ENCODE results near the gene SEMG2.

The SEMG2 gene

GRCh38 chr20:45248609-45249008 lies 27.4 kb downstream of the SEMG2 start:
- no peak for TF ChIP-seq JUND (IDR thresholded peaks at IDR 0.05; ENCODE audit: low read depth)

GRCh38 chr20:45251884-45252560 lies 30.8 kb downstream of the SEMG2 start:
- in situ Hi-C loops (cut with HindIII; ENCODE audit: low pct_unique_long_range_greater_than_20kb, low sequenced_read_pairs): no loop called here
- DNase-seq (ENCODE audit: low read depth in 1 of 2, low spot score in 1 of 2): no peak
- TF ChIP-seq JUND (IDR thresholded peaks at IDR 0.05; ENCODE audit: low read depth): no peak

More at GRCh38 chr20:45248609-45249008, 27.4 kb downstream of the SEMG2 start:
- in situ Hi-C loops (cut with HindIII; ENCODE audit: low pct_unique_long_range_greater_than_20kb, low sequenced_read_pairs): no loop called here
- DNase-seq (ENCODE audit: low read depth in 1 of 2, low spot score in 1 of 2): no peak

- no peak for DNase-seq (ENCODE audit: low read depth in 1 of 2, low spot score in 1 of 2)
- in situ Hi-C loops (cut with HindIII; ENCODE audit: low pct_unique_long_range_greater_than_20kb, low sequenced_read_pairs): no loop called here
- no peak for TF ChIP-seq JUND (IDR thresholded peaks at IDR 0.05; ENCODE audit: low read depth)
Measured at GRCh38 chr20:45253261-45253660, 32.1 kb downstream of the SEMG2 start.

- in situ Hi-C loops (cut with HindIII; ENCODE audit: low pct_unique_long_range_greater_than_20kb, low sequenced_read_pairs): no loop called here
- TF ChIP-seq JUND (IDR thresholded peaks at IDR 0.05; ENCODE audit: low read depth): no peak
- DNase-seq (ENCODE audit: low read depth in 1 of 2, low spot score in 1 of 2): peak in 1 of 2 experiments; percentile 56
Measured at GRCh38 chr20:45254383-45255262, 33.5 kb downstream of the SEMG2 start, which contains the start of gene SLPI. SLPI (minus strand) TSS chr20:45254564; CDS start chr20:45254543, 21 bp downstream.

GRCh38 chr20:45257161-45257560 lies 36.0 kb downstream of the SEMG2 start:
- TF ChIP-seq JUND (IDR thresholded peaks at IDR 0.05; ENCODE audit: low read depth): no peak

GRCh38 chr20:45257711-45258110 lies 36.5 kb downstream of the SEMG2 start:
- in situ Hi-C loops (cut with HindIII; ENCODE audit: low pct_unique_long_range_greater_than_20kb, low sequenced_read_pairs): no loop called here

More at GRCh38 chr20:45257161-45257560, 36.0 kb downstream of the SEMG2 start:
- no peak for DNase-seq (ENCODE audit: low read depth in 1 of 2, low spot score in 1 of 2)
- in situ Hi-C loops (cut with HindIII; ENCODE audit: low pct_unique_long_range_greater_than_20kb, low sequenced_read_pairs): no loop called here

GRCh38 chr20:45258259-45258658 lies 37.1 kb downstream of the SEMG2 start:
- in situ Hi-C loops (cut with HindIII; ENCODE audit: low pct_unique_long_range_greater_than_20kb, low sequenced_read_pairs): no loop called here
- no peak for TF ChIP-seq JUND (IDR thresholded peaks at IDR 0.05; ENCODE audit: low read depth)
- DNase-seq (ENCODE audit: low read depth in 1 of 2, low spot score in 1 of 2): no peak

More at GRCh38 chr20:45257711-45258110, 36.5 kb downstream of the SEMG2 start:
- TF ChIP-seq JUND (IDR thresholded peaks at IDR 0.05; ENCODE audit: low read depth): no peak
- DNase-seq (ENCODE audit: low read depth in 1 of 2, low spot score in 1 of 2): no peak

GRCh38 chr20:45258664-45259063 lies 37.5 kb downstream of the SEMG2 start:
- no peak for DNase-seq (ENCODE audit: low read depth in 1 of 2, low spot score in 1 of 2)
- TF ChIP-seq JUND (IDR thresholded peaks at IDR 0.05; ENCODE audit: low read depth): no peak
- in situ Hi-C loops (cut with HindIII; ENCODE audit: low pct_unique_long_range_greater_than_20kb, low sequenced_read_pairs): no loop called here

GRCh38 chr20:45263556-45264266 lies 42.5 kb downstream of the SEMG2 start:
- TF ChIP-seq JUND (IDR thresholded peaks at IDR 0.05; ENCODE audit: low read depth): no peak
- in situ Hi-C loops (cut with HindIII; ENCODE audit: low pct_unique_long_range_greater_than_20kb, low sequenced_read_pairs): no loop called here
- DNase-seq (ENCODE audit: low read depth in 1 of 2, low spot score in 1 of 2): no peak

- in situ Hi-C loops (cut with HindIII; ENCODE audit: low pct_unique_long_range_greater_than_20kb, low sequenced_read_pairs): no loop called here
- TF ChIP-seq JUND (IDR thresholded peaks at IDR 0.05; ENCODE audit: low read depth): no peak
- DNase-seq (ENCODE audit: low read depth in 1 of 2, low spot score in 1 of 2): no peak
Measured at GRCh38 chr20:45266977-45267376, 45.8 kb downstream of the SEMG2 start.

GRCh38 chr20:45268531-45268930 lies 47.4 kb downstream of the SEMG2 start:
- no peak for DNase-seq (ENCODE audit: low read depth in 1 of 2, low spot score in 1 of 2)
- TF ChIP-seq JUND (IDR thresholded peaks at IDR 0.05; ENCODE audit: low read depth): no peak
- in situ Hi-C loops (cut with HindIII; ENCODE audit: low pct_unique_long_range_greater_than_20kb, low sequenced_read_pairs): no loop called here

GRCh38 chr20:45269056-45269455 lies 47.9 kb downstream of the SEMG2 start:
- no peak for TF ChIP-seq JUND (IDR thresholded peaks at IDR 0.05; ENCODE audit: low read depth)
- in situ Hi-C loops (cut with HindIII; ENCODE audit: low pct_unique_long_range_greater_than_20kb, low sequenced_read_pairs): no loop called here
- DNase-seq (ENCODE audit: low read depth in 1 of 2, low spot score in 1 of 2): no peak
